Measurements from ENCODE around the gene C10orf90.

DNA sequence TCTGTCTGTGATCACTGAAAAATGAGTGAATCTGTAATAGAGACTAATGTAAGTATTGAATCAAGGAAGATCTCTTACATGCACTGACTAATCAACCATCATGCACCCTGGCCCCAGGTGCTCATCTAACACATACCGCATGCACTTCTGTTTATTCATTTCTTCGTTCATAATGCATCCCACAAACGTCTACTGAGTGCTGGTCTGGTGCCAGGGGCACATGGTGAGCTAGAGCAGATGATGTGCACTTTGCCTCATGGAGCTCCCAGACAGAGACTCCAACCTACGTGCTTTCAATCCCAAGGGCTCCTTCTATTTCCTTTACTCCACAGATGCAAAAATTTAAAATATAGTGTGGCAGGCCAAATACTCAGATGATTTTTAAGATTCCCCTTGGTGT is 10.7 kb downstream of the C10orf90 start:
- TF ChIP-seq, protein P1, sequence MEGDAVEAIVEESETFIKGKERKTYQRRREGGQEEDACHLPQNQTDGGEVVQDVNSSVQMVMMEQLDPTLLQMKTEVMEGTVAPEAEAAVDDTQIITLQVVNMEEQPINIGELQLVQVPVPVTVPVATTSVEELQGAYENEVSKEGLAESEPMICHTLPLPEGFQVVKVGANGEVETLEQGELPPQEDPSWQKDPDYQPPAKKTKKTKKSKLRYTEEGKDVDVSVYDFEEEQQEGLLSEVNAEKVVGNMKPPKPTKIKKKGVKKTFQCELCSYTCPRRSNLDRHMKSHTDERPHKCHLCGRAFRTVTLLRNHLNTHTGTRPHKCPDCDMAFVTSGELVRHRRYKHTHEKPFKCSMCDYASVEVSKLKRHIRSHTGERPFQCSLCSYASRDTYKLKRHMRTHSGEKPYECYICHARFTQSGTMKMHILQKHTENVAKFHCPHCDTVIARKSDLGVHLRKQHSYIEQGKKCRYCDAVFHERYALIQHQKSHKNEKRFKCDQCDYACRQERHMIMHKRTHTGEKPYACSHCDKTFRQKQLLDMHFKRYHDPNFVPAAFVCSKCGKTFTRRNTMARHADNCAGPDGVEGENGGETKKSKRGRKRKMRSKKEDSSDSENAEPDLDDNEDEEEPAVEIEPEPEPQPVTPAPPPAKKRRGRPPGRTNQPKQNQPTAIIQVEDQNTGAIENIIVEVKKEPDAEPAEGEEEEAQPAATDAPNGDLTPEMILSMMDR (IDR thresholded peaks at IDR 0.05; ENCODE audit: low read depth, low read length): no peak
- TF ChIP-seq POLR2A (IDR thresholded peaks at IDR 0.05; ENCODE audit: extremely low read depth, insufficient read length): no peak
